ENCODE results near the gene CRLF1. TPM values are rescaled to one million over a fixed set of nuclear protein-coding genes. Genes with fewer than 3 reads are reported as not detected.
A peak's percentile ranks its signal among the peaks of the same experiment; 100 is the strongest.

The CRLF1 gene
- total and polyA plus RNA-seq, 2 donors (not counting 1 experiment from before 2014, with no cell fraction given): not detected

DNA sequence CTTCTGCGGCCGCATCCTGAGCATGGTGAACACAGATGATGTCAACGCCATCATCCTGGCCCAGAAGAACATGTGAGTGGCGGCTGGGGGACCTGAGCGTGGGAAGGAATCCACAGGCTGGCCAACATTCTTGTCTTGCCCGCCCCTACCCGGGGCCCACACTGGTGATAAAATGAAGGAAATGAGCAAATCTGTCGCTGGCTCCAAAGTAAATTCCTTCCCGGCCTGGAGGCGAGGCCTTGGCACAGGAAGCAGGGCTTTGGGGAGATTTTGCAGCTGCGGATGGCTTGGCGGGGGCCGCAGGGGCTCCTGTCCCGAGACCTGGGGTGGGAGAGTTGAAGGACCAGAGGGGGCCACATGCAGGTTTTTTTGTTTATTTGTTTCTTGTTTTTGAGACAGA lies 44.5 kb downstream of the CRLF1 start:
- H2AFZ ChIP-seq (ENCODE audit: insufficient read depth, low read depth, low read length, poor library complexity, severe bottlenecking): no peak overlapping the region
- H3K9ac ChIP-seq (ENCODE audit: low read length): no peak overlapping the region
- no peak for DNase-seq
- H3K4me3 ChIP-seq (ENCODE audit: control extremely low read depth in 1 of 5, extremely low read depth in 1 of 5, insufficient read depth in 1 of 5, low read depth in 2 of 5, low read length in 4 of 5): no peak overlapping the region
- H3K36me3 ChIP-seq (replicated peaks in 1 of 2; ENCODE audit: control extremely low read depth in 1 of 2, control insufficient read depth in 1 of 2, extremely low read depth in 1 of 2, insufficient read depth in 2 of 2, low read length in 1 of 2): peaks cover 0 to 44% of the 10 kb centered on the region in 2 experiments
- no peak overlapping the region for H3K4me3 Mint-ChIP-seq
- H3K4me1 ChIP-seq (ENCODE audit: control insufficient read depth in 2 of 2, insufficient read depth in 2 of 2, low read length in 2 of 2): peaks cover 15 to 21% of the 10 kb centered on the region in 2 donors
- WGBS (ENCODE audit: insufficient coverage): 98% methylated on average over 14 of the region's 14 CpGs
- no peak overlapping the region for H3K4me2 ChIP-seq (replicated peaks; ENCODE audit: low read depth, low read length, poor library complexity, severe bottlenecking)
- TF ChIP-seq, protein P1, sequence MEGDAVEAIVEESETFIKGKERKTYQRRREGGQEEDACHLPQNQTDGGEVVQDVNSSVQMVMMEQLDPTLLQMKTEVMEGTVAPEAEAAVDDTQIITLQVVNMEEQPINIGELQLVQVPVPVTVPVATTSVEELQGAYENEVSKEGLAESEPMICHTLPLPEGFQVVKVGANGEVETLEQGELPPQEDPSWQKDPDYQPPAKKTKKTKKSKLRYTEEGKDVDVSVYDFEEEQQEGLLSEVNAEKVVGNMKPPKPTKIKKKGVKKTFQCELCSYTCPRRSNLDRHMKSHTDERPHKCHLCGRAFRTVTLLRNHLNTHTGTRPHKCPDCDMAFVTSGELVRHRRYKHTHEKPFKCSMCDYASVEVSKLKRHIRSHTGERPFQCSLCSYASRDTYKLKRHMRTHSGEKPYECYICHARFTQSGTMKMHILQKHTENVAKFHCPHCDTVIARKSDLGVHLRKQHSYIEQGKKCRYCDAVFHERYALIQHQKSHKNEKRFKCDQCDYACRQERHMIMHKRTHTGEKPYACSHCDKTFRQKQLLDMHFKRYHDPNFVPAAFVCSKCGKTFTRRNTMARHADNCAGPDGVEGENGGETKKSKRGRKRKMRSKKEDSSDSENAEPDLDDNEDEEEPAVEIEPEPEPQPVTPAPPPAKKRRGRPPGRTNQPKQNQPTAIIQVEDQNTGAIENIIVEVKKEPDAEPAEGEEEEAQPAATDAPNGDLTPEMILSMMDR (IDR thresholded peaks at IDR 0.05): no peak
- no peak for TF ChIP-seq EZH2 (IDR thresholded peaks at IDR 0.05; ENCODE audit: borderline replicate concordance, insufficient read depth, low read depth, low read length, poor library complexity, severe bottlenecking)
- peaks cover 21% of the 10 kb centered on the region for H3K4me1 Mint-ChIP-seq
- ATAC-seq (ENCODE audit: low read depth): no peak
- no peaks in the 10 kb centered on the region for H3K27me3 ChIP-seq (replicated peaks in 1 of 4; ENCODE audit: control extremely low read depth in 1 of 4, control insufficient read depth in 3 of 4, insufficient read depth in 4 of 4, low read length in 3 of 4)
- no peaks in the 10 kb centered on the region for H3K27me3 Mint-ChIP-seq
- H4K20me1 ChIP-seq (ENCODE audit: control insufficient read depth, insufficient read depth, low read length, poor library complexity, severe bottlenecking): peaks cover 5% of the 10 kb centered on the region
- CTCF ChIA-PET: no interaction called here
- POLR2A ChIA-PET: no interaction called here
- H3K27ac ChIP-seq (ENCODE audit: low read length in 2 of 2): no peak overlapping the region
- H3K79me2 ChIP-seq (ENCODE audit: control insufficient read depth, insufficient read depth, low read length): peaks cover 21% of the 10 kb centered on the region
- H3K27ac Mint-ChIP-seq: no peak overlapping the region
- intact Hi-C loops (cut with micrococcal nuclease): no loop called here
- no peaks in the 10 kb centered on the region for H3K9me3 Mint-ChIP-seq (ENCODE audit: insufficient read depth)
- H3K9me3 ChIP-seq (ENCODE audit: control extremely low read depth in 1 of 3, control insufficient read depth in 2 of 3, insufficient read depth in 1 of 3, low read length in 2 of 3): no peaks in the 10 kb centered on the region

DNA sequence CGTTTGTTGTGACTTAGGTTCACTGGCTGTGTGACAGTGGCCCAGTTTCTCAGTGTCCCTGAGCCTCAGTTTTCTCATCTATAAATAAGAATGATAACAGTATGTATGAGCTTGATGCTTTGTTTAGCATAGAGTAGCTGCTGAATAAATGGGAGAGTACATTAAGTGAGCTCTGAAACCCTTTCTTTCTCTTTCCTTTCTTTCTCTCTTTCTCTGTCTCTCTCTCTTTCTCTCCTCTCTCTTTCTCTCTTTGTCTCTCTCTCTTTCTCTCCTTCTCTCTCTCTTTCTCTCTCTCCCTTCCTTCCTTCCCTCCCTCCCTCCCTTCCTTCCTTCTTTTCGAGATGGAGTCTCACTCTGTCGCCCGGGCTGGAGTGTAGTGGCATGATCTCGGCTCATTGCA lies 46.9 kb downstream of the CRLF1 start:
- DNase-seq (no peak), ATAC-seq (ENCODE audit: low read depth) (no peak)
- Mint-ChIP-seq H3K9me3 (ENCODE audit: insufficient read depth) (no peaks in the 10 kb centered on the region), H3K4me1 (peaks cover 21% of the 10 kb centered on the region), H3K27me3 (no peaks in the 10 kb centered on the region), H3K27ac (peak overlapping the region; percentile 50), H3K4me3 (peak overlapping the region; percentile 35)
- Histone ChIP-seq H3K9ac (ENCODE audit: low read length) (no peak overlapping the region), H3K36me3 (replicated peaks in 1 of 2; ENCODE audit: control extremely low read depth in 1 of 2, control insufficient read depth in 1 of 2, extremely low read depth in 1 of 2, insufficient read depth in 2 of 2, low read length in 1 of 2) (peaks cover 0 to 24% of the 10 kb centered on the region in 2 experiments), H3K27me3 (replicated peaks in 1 of 4; ENCODE audit: control extremely low read depth in 1 of 4, control insufficient read depth in 3 of 4, insufficient read depth in 4 of 4, low read length in 3 of 4) (no peaks in the 10 kb centered on the region), H4K20me1 (ENCODE audit: control insufficient read depth, insufficient read depth, low read length, poor library complexity, severe bottlenecking) (no peaks in the 10 kb centered on the region), H3K4me2 (replicated peaks; ENCODE audit: low read depth, low read length, poor library complexity, severe bottlenecking) (no peak overlapping the region), H3K79me2 (ENCODE audit: control insufficient read depth, insufficient read depth, low read length) (peaks cover 21% of the 10 kb centered on the region), H3K4me3 (ENCODE audit: control extremely low read depth in 1 of 5, extremely low read depth in 1 of 5, insufficient read depth in 1 of 5, low read depth in 2 of 5, low read length in 4 of 5) (no peak overlapping the region), H3K27ac (ENCODE audit: low read length in 2 of 2) (peak overlapping the region; percentile 59 to 97), H3K4me1 (ENCODE audit: control insufficient read depth in 2 of 2, insufficient read depth in 2 of 2, low read length in 2 of 2) (peaks cover 15 to 25% of the 10 kb centered on the region in 2 donors), H3K9me3 (ENCODE audit: control extremely low read depth in 1 of 3, control insufficient read depth in 2 of 3, insufficient read depth in 1 of 3, low read length in 2 of 3) (no peaks in the 10 kb centered on the region), H2AFZ (ENCODE audit: insufficient read depth, low read depth, low read length, poor library complexity, severe bottlenecking) (no peak overlapping the region)
- intact Hi-C loops (cut with micrococcal nuclease): no loop called here
- 73% methylated on average over 3 of the region's 5 CpGs for WGBS (ENCODE audit: insufficient coverage)
- ChIA-PET CTCF (interaction anchor here (0.7 to 1.7 kb wide), 2 partner anchors 11 to 29 kb away, joined by 3 to 5 read pairs; partner anchors contain the start of genes REX1BD and UBA52), POLR2A (interaction anchor here (1.5 to 4.0 kb wide), 2 partner anchors 12 to 39 kb away, joined by 3 to 44 read pairs; partner anchors contain the start of genes ELL and UBA52)
- TF ChIP-seq EZH2 (IDR thresholded peaks at IDR 0.05; ENCODE audit: borderline replicate concordance, insufficient read depth, low read depth, low read length, poor library complexity, severe bottlenecking): no peak
- TF ChIP-seq, protein P1 (IDR thresholded peaks at IDR 0.05): peak; percentile 8

Measured in B cell (primary cell).